NCI-H1092 (cell line): ENCODE results near the gene GRK6.

Source experiments
- DNase-seq: peaks from one replicate; lab custom pipeline; 2025; lab: John Stamatoyannopoulos, UW

GRK6 gene

DNA sequence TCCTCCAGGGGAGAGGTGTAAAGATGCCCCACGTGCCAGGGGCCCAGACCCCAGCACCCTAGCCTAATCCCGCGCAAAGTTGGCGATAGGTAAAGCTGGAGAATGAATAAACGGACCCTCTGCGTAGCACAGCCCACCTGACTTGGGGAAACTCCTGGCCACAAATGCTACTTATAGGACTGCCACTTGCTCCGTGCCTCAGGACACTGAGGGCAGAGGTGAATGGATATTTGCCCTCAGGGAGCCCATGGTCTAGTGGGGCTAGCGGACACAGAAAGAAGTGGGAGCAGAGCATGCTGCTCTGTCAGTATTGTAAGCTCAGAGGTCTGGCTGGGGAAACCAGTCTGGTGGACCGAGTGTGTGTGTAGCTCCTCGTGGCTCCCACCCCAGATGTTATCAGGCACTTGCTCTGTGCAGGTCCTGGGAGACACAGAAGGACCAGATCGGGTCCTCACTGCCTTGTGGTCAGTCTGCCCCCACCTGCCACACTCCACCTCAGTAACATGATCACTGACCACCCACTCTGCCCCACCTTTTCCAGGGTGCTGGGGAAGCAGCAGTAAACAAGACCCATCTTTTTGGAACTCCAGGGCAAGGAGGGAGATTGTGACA, 841 bp downstream of the GRK6 start:
- no peak for DNase-seq

DNA sequence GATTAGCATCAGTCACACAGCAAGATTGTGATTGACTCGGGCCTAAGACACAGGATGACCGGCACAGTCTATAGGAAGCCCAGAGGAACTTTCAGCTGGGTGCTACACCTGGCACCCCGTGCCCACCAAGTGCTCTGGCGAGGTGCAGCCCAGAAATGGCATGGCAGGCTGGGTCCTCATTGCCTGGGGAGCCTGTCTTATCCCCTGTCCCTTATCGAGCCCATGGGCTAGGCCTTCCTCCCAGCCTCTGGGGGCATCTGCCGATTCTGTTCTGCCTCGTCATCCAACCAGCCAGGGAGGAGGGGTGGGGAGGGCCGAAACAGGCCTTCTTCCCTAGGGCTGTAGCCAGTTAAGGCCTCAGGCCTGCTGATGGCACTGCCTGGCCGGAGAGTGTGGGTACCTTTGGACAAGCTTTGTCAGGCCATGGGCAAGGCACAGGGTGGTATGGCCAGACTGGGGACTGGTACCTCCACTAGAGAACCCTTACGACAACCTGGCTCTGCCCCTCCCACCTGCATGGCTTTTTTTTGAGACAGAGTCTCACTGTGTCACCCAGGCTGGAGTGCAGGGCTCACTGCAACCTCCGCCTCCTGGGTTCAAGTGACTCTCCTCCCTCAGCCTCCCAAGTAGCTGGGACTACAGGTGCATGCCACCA, 1.6 kb downstream of the GRK6 start:
- no peak for DNase-seq

DNA sequence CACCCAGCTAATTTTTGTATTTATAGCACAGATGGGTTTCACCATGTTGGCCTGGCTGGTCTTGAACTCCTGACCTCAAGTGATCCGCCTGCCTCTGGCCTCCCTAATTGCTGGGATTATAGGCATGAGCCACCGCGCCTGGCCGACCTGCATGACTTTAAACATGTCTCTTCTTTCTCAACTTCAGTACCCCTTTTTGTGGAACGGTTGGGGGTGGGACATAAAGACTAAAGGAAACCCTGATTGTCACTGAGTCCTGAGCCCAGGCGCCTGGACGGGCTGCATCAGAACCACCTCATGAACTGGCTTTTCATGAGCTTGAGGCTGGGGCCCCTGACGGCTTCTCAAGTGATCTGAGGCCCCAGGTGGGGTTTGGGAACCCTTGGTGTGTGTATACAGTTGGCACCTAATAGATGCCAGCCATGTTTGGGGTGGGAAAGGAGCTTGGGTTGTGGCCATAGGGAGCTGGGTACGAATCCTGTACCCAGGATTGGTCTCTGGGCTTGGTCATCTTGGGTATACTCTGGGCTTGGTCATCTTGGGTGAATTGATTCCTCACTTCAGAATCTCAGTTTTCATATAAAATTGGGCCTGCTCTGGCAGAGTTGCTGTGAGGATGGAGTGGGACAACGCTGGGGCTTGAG, 2.2 kb downstream of the GRK6 start:
- DNase-seq, result no peak

DNA sequence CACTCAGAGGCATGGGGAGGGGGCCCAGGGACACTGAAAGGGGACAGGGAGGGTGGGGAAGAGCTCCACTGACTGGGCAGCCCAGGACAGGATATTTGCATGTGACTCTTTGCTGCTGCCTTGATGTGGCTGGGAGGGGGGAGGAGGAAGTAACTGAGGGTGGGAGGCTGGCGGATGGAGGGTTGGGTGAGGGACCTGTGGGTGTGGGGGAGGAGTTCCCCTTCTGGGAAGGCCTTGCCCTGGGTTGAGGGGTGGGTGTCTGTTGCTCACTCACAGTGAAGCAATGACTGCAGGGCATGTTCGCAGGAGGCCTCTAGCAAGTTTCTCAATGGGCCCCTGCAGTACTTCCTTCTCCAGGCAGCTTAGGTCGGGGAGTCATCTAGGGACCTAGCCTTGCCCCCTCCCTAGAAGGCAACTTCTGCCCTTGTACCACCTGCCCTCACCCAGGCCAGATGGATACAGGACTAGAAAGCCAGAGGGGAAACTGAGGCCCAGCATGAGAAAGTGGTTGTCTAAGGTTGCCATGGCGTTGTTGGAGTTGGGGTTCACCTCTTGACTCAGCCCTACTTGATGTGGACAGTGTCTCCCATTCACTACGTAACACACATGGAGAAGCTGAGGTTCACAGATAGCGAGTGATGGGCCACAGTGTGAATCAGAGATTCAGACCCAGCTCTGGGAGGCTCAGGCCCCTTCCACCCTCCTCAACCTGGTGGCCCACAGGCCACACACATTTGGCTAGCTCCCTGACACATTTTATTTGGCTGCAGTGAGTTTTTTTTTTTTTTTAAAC, 3.0 kb downstream of the GRK6 start:
- DNase-seq, result no peak

DNA sequence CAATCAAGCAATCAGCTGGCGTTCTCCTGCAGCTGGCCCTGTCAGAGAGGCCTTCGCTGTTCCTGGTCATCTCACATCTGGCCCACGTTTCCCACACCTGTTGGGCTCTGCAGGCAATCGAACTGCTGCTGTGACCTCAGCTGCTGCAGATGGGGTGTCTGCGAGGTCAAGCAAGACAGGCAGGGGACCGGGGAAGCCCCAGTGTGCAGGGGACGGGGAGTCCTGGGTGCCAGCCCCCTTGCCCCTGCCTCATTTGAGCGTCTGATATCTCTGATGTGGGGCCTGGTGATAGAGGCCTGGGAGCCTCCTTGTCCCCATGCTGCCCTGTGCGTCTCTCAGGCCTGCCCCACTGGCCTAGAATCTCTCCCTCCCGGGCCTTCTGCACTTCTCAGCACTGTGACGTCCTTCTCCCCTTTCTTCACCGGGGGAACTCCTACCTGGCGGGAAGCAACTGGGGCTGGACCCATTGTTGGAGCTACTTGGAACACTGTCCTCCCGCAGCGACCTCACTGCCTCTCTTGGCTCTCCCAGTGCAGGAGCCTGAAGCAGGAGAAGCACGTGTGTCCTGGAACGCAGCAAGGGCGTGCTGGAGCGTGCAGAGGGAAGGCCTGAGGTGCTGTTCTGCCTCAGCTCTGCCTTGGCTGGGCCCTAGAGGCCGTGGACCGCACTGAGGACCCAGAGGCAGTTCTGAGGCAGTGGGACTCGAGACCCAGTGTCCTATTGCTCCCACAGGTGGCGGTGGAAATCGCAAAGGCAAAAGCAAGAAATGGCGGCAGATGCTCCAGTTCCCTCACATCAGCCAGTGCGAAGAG, 3.9 kb downstream of the GRK6 start:
- no peak for DNase-seq

DNA sequence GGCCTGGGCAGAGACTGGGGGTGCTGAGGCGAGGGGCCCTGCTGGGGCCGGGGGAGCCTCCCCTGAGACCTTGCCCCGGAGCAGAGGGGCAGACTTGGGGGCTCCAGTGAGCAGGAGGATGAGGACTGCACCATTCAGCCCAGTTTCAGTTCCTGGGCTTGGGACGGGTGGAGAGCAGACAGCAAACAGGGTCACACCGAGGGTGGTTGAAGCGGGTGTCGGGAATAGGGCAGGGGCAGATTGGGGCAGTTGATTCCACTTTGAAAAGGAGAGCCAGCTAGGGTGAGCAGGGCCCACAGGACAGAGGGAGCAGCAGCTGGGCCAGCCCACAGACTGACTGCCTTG, 4.5 kb downstream of the GRK6 start:
- DNase-seq, result no peak

DNA sequence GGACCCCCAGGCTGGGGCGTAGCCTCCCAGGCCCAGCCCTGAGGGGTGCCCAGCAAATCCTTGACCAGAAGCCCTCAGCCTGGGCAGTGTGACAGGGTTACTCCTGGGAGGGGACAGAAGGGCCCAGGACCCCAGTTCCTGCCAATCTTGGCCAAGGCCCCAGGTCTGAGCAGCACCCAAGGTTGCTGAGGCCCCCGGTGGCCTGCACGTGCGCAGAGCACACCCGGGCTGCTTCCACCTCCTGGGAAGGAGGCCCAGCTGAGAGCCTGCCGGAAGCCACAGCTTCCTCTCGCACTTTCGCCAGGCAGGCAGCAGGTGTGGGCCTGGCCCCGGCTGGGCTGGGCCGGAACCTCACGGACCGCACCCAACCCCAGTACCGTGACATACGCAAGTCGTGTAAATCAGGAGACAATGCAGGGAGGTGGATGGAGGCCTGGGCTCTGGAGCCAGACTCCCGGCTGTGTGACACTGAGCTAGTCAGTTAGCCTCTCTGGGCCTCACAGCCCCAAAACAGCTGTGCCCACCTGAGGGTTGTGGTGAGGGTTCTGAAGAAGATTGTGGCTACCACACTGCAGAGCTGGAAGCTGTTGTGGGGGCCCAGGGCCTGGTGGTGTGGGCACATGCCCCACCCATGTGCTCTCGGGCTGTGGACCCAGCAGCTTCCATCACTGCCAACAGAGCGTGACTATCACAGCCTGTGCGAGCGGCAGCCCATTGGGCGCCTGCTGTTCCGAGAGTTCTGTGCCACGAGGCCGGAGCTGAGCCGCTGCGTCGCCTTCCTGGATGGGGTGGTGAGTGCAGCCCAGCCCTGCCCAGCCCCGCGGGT, 5.1 kb downstream of the GRK6 start:
- DNase-seq, result no peak

DNA sequence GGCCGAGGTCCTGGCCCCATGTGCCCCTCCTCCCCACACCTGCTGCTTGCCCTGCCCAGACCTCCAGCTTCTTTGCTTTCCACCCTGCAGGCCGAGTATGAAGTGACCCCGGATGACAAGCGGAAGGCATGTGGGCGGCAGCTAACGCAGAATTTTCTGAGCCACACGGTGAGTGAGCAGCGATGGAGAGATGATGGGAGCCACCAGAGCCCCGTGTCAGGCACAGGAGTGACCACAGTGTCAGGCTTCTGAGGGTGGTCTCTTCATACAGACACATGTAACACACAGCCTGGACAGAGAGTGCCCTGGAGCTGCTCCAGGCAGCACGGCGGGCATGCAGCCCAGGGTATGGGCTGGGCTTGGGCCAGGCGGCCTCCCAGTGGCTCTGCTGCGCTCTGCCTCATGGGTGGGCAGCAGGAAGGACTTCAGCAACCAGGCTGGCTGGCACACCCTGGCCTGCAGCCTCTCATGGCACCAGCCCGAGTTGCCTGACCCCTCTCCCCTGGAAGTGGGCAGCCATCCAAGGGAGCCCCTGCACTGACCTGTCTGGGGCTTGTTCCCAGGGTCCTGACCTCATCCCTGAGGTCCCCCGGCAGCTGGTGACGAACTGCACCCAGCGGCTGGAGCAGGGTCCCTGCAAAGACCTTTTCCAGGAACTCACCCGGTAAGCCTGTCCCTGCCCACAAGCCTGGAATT, 5.8 kb downstream of the GRK6 start:
- no peak for DNase-seq

DNA sequence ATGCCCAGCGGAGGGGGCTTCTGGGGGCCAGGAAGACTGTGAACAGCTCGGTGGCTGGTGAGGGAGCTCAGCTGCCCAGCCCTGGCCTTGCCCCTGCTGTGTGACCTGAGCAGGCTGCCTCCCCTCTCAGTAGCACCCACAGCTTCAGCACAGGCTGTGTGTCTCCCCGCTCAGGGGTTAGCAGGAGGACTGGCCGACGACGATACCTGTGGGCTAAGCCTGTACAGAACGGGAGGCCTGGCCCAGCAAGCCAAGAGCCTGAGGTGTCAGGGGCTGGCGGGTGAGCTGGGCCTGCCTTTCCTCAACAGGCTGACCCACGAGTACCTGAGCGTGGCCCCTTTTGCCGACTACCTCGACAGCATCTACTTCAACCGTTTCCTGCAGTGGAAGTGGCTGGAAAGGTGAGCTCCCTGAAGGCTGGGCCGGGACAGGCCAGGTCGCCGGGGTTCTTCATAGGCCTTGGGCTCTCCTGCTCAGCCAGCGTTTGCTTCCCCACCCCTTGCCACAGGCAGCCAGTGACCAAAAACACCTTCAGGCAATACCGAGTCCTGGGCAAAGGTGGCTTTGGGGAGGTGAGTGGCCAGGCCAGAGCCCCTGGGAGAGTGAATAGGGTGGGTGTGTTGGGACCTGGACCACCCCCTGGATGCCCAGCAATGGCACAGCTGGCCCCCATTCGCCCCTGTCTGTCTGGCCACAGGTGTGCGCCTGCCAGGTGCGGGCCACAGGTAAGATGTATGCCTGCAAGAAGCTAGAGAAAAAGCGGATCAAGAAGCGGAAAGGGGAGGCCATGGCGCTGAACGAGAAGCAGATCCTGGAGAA, 6.6 kb downstream of the GRK6 start:
- no peak for DNase-seq

DNA sequence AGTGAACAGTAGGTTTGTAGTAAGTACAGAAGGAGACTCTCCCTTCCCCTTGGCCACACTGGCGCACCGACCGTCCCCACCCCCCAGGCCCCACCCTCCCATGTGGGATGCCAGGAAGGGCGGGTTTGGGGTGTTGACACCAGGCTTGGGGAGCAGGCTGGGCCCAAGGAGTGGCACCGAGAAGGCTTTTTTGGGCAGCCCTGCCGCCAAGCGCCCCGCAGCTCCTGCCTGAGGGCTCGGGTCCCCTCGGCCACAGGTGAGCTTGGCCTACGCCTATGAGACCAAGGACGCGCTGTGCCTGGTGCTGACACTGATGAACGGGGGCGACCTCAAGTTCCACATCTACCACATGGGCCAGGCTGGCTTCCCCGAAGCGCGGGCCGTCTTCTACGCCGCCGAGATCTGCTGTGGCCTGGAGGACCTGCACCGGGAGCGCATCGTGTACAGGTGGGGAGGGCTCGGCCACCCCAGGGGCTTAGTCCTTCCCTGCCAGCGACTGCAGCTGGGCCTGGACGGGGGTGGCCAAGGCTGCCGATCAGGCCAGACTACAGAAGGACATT, 7.3 kb downstream of the GRK6 start:
- no peak for DNase-seq

DNA sequence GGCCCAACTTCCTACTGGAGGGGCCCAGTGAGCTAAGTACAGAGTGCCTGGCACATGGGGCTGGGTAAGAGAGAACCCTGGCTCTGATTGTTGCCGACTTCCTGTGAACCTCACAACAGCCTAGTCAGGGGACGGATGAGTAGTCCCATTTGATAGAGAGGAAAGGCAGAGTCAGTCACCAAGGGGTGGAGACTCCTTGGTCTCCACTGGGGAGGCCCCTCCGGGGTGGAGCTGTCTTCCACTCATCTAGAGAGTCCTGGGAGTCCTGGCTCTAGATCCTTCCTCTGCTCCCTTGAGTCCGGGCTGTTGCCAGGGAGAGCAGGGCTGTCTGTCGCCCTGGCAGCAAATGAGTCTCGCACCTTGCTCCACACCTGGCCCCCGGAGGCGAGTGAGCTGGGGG, 8.0 kb downstream of the GRK6 start:
- no peak for DNase-seq

DNA sequence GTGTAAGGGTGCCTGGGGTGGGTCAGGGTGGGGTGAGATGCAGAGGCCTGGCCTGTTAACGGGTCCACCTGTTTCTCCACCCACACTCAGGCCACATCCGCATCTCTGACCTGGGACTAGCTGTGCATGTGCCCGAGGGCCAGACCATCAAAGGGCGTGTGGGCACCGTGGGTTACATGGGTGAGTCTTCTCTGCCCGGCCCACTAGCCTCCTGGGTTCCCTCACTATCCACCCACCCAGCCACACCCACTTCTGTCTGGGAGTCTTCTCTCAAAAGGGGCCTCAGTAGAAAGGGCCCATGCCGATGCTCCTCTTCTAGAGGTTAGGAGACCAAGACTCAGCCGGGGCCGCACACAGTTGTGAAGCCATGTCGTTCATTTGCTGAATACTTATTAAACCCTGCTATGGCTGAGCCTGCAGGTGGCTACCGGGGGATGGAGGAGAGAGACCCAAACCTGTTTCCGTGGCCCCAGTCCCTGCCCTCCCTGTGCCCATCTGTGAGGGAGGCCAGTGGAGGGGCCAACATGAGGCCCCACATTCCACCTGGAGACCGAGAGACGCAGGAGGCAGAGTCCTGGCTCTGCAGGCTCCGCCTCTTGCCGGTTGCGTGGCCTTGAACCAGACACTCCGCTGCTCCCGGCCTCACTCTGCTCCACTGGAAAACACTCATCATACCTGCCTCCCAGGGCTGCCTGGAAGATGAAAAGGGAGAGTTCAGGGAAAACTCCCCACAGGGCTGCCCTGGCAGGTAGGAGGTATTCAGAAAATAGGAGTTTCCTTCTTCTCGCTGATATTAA, 8.7 kb downstream of the GRK6 start:
- DNase-seq, result no peak

DNA sequence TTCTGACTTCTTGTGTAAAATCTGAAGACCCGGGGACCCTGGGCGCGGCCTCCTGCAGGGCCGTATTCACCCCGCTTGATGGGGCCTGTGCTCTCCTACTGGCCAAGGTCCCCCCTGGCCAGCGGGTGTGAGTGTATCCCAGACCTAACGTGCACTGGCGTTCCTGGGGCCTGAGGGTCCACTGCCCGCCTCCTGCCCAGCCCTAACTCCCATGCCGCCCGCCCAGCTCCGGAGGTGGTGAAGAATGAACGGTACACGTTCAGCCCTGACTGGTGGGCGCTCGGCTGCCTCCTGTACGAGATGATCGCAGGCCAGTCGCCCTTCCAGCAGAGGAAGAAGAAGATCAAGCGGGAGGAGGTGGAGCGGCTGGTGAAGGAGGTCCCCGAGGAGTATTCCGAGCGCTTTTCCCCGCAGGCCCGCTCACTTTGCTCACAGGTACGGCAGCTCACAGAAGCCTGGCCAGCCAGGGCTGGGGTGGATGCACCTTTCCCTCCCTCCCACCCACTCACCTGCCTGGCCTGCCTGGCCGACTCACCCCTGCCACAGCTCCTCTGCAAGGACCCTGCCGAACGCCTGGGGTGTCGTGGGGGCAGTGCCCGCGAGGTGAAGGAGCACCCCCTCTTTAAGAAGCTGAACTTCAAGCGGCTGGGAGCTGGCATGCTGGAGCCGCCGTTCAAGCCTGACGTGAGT, 9.5 kb downstream of the GRK6 start:
- no peak for DNase-seq

DNA sequence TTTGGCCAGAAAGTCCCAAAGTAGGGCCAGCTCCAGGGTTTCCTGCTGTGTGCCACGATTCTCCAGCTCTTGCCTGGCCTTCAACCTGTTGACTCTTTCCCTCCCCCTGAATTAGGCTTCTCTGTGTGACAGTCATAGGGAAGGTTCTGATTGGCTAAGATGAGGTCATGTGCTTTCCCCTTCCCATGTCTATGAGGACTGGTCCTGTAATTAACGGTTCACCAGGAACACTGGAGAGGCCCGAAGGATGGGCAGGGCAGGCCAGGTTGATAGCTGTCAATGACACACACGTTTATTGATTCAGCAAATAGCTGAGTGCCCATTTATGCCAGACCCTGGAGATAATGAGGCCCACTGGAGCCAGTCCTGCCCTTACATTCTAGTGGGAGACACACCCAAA, 11.1 kb downstream of the GRK6 start:
- DNase-seq, result no peak

DNA sequence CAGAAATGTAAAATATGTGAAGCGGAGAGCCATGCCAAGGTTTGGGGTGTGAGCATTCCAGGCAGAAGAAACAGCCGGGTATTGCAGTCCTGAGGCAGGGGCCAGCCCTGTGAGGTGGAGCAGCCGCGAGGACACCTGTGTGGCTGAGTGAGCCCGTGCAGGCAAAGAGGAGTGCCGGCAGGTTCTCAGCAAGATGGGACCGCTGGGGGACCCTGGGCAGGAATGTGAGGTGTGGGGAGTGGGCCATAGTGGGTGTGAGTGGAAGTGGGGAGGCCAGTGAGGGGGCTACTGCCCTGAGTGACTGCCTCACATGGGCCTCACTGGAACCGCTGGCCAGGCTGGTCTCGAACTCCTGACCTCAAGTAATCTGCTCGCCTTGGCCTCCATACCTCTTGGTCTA, 12.0 kb downstream of the GRK6 start:
- no peak for DNase-seq

DNA sequence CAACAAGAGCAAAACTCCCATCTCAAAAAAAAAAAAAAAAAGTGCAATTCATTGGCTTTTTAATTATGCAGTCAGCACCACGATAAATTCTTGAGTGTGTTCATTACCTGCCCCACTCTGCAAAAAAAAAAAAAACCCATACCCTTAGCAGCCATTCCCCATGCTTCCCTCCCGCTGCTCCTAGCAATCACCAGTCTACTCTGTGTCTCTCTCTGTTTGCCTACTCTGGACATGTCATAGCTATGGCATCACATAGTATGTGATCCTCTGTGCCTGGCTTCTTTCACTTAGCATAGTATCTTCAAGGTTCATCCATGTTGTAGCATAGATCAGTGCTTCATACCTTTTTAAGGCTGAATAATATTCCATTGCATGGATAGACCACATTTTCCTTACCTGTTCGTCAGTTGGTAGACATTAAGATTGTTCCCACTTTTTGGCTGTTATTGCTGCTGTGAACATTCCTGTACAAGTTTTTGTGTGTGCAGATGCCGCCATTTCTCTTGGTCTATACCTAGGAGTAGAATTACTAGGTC, 13.1 kb downstream of the GRK6 start:
- DNase-seq, result no peak

DNA sequence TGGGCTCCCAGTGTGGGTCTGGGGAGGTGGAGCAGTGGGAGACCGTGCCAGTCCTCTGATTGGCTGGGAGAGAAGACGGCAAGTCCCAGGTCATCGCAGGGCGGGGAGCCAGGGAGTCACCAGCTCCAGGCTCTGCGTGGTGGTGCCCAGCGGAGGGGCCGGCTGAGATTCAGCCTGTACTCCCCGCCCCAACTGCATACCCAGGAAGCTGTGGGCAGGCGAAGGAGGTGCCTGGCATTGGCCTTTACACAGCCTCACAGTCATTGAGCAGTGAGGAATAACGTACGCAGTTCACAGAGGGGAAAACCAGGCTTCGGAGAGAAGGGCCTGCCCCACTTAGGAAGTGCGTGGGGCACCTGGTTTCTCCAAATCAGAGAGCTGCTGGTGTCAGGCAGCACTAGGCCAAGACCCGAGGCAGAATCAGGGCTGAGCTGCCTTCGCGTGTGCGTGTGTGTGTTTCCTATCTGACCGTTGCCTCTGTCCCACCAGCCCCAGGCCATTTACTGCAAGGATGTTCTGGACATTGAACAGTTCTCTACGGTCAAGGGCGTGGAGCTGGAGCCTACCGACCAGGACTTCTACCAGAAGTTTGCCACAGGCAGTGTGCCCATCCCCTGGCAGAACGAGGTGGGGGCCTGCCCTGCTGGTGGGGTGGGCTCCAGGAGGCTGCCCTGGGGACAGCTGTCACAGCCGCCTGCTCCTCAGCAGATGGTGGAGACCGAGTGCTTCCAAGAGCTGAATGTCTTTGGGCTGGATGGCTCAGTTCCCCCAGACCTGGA, 13.9 kb downstream of the GRK6 start:
- no peak for DNase-seq
